Esophagus muscularis mucosa (tissue), 4 donors: ENCODE measurements around the gene RGS16.

Experiments used
- EP300 ChIP-seq: sonication (generic); formaldehyde crosslinking; IDR thresholded peaks from one replicate; pipeline ENCODE4 v1.6.1; 2017; ENCODE audit warnings: antibody characterized with exemption
- POLR2A ChIP-seq: fragments of 450-650 bp; IDR thresholded peaks from one replicate; pipeline ENCODE4 v1.6.1; 2017; ENCODE audit warnings: antibody characterized with exemption, moderate library complexity, mild to moderate bottlenecking, low read depth
- TF ChIP-seq, protein P1 (sequence below), 3 experiments: fragments of 200-600 bp in 2 of 3; fragments of 450-650 bp in 1 of 3; sonication (generic) in 2 of 3; IDR thresholded peaks; one replicate each; pipeline ENCODE4 v1.5.1; 2017 to 2019; ENCODE audit warnings: antibody characterized with exemption in 3 of 3, mild to moderate bottlenecking in 2 of 3, moderate library complexity in 1 of 3

- TF ChIP-seq POLR2A, result no peak
- TF ChIP-seq, protein P1, sequence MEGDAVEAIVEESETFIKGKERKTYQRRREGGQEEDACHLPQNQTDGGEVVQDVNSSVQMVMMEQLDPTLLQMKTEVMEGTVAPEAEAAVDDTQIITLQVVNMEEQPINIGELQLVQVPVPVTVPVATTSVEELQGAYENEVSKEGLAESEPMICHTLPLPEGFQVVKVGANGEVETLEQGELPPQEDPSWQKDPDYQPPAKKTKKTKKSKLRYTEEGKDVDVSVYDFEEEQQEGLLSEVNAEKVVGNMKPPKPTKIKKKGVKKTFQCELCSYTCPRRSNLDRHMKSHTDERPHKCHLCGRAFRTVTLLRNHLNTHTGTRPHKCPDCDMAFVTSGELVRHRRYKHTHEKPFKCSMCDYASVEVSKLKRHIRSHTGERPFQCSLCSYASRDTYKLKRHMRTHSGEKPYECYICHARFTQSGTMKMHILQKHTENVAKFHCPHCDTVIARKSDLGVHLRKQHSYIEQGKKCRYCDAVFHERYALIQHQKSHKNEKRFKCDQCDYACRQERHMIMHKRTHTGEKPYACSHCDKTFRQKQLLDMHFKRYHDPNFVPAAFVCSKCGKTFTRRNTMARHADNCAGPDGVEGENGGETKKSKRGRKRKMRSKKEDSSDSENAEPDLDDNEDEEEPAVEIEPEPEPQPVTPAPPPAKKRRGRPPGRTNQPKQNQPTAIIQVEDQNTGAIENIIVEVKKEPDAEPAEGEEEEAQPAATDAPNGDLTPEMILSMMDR (IDR thresholded peaks at IDR 0.05), result no peak
- no peak for TF ChIP-seq EP300
Observed at GRCh38 chr1:182634306-182635072, 30.3 kb upstream of the RGS16 start.
